GM12875 (cell line): Measurements from ENCODE around the gene ASCC2.

Experiments
- H3K4me3 ChIP-seq: one replicate; pipeline ENCODE4 v1.5.1; 2011; ENCODE audit warnings: low read depth, low read length, control low read depth
- CTCF ChIP-seq: IDR thresholded peaks from 2 replicates; pipeline ENCODE4 v1.5.1; 2011; ENCODE audit warnings: low read depth, mild to moderate bottlenecking, control low read depth, inconsistent platforms, low read length, moderate library complexity, borderline replicate concordance; ENCODE audit not compliant: insufficient read depth

Gene ASCC2

GRCh38 chr22:29799217-29799680 lies 38.8 kb downstream of the ASCC2 start:
- no peak for TF ChIP-seq CTCF
- H3K4me3 ChIP-seq = no peak overlapping the region

DNA sequence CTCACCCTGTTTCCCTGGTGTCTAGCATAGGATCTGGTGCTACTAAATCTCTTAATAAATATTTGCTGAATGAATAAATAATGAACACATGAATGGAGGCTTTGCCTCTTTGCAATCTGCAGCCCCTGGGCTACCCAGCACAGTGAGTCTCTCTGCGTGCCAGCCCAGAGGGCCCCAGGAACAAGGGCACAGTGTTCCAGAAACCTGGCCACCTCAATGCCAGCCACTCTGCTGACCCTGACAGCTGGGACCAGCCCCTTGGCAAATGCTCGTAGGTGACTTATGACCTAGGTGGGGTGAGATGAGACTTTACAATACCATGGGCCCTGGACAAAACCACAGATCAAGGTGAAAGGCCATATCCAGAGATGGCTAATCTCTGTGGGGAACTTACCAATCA lies 39.3 kb downstream of the ASCC2 start:
- no peak for TF ChIP-seq CTCF
- H3K4me3 ChIP-seq = no peak overlapping the region

DNA sequence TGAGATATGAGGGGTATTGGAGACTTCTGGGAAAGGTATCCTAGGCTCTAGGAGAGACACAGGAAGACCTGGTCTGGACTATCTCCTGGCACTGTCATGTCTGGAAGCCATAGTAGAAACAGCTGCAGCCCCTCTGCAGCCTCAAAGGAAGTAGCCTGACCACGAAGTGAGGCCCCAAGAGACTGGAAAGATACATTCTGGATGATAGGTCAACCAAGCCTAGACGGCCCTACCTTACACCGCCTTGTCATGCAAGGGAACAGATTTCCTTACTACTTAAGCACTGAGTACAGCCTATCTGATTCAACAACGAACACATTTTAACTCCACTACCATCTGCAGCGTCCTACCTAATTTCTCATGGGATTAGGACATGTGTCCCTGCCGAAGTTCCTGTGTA lies 39.8 kb downstream of the ASCC2 start:
- no peak overlapping the region for H3K4me3 ChIP-seq

GRCh38 chr22:29797351-29797750 lies 40.7 kb downstream of the ASCC2 start:
- no peak for TF ChIP-seq CTCF

More for the DNA sequence above, 39.8 kb downstream of the ASCC2 start:
- TF ChIP-seq CTCF = no peak

GRCh38 chr22:29795663-29796062 lies 42.4 kb downstream of the ASCC2 start:
- TF ChIP-seq CTCF = no peak
- H3K4me3 ChIP-seq = no peak overlapping the region

More at GRCh38 chr22:29797351-29797750, 40.7 kb downstream of the ASCC2 start:
- H3K4me3 ChIP-seq = no peak overlapping the region

DNA sequence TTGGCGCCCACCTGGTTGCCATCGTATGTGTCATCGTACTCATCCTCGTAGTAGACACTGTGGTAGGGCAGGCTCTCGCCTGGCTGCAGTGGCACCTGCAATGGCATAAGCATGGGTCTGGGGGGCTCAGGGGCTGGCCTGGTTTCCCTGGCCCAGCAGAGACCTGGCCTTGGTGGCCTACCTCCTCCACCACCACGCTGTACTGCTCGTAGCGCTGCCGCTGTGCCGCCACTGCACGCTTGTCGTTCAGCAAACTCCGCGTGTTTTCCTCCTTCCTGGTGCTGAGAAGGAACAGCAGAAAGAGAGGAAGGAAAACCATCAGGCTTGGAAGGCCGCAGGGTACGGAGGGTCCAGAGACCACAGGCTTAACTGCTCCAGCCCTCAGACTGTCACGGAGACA lies 44.7 kb downstream of the ASCC2 start:
- no peak overlapping the region for H3K4me3 ChIP-seq
- no peak for TF ChIP-seq CTCF

- no peak for TF ChIP-seq CTCF
- H3K4me3 ChIP-seq = no peak overlapping the region
Observed at GRCh38 chr22:29790061-29790460, 48.0 kb downstream of the ASCC2 start.
